ENCODE data around the gene OSBPL5.

- TF ChIP-seq CTCF (IDR thresholded peaks at IDR 0.05) = no peak
- TF ChIP-seq POLR2A (IDR thresholded peaks at IDR 0.05) = no peak
- TF ChIP-seq POLR2AphosphoS5 (IDR thresholded peaks at IDR 0.05) = no peak
Observed at GRCh38 chr11:3214420-3214699, 49.2 kb upstream of the OSBPL5 start.
